HepG2 (cell line): Measurements from ENCODE around the gene IGIP. TPM values are rescaled to one million over a fixed set of nuclear protein-coding genes. Genes with fewer than 3 reads are reported as not detected.

Experiments used
- E2F2 ChIP-seq: sonication (generic); formaldehyde crosslinking; IDR thresholded peaks from 2 replicates; pipeline ENCODE4 v1.4.0; 2020; ENCODE audit warnings: missing genetic modification reagents, borderline replicate concordance
- MLX ChIP-seq: IDR thresholded peaks from 2 replicates; pipeline ENCODE4 v1.6.1; 2016
- SIX1 ChIP-seq: sonication (generic); formaldehyde crosslinking; IDR thresholded peaks from 2 replicates; pipeline ENCODE4 v1.4.0; 2020; ENCODE audit warnings: missing genetic modification reagents, borderline replicate concordance
- U2AF1 ChIP-seq: fragments of 200-400 bp; formaldehyde crosslinking; optimal IDR thresholded peaks from 2 replicates; pipeline ENCODE3; 2017; ENCODE audit warnings: mild to moderate bottlenecking, low read depth, low read length
- ZBTB26 ChIP-seq: IDR thresholded peaks from 2 replicates; pipeline ENCODE4 v1.6.1; 2016; ENCODE audit warnings: missing compliant biosample characterization, missing genetic modification reagents, borderline replicate concordance
- ZNF143 ChIP-seq: sonication (generic); formaldehyde crosslinking; IDR thresholded peaks from 2 replicates; pipeline ENCODE4 v1.4.0; 2020; ENCODE audit warnings: missing genetic modification reagents
- ZNF160 ChIP-seq: sonication (generic); formaldehyde crosslinking; IDR thresholded peaks from 2 replicates; pipeline ENCODE4 v1.8.0; 2022; ENCODE audit warnings: mild to moderate bottlenecking, inconsistent platforms, missing genetic modification reagents
- ZNF264 ChIP-seq: sonication (generic); formaldehyde crosslinking; IDR thresholded peaks from 2 replicates; pipeline ENCODE4 v1.4.0; 2020; ENCODE audit warnings: missing genetic modification reagents
- ZNF34 ChIP-seq: sonication (generic); formaldehyde crosslinking; IDR thresholded peaks from 2 replicates; pipeline ENCODE4 v1.4.0; 2020; ENCODE audit warnings: mild to moderate bottlenecking, missing genetic modification reagents, borderline replicate concordance
- ZNF350 ChIP-seq: sonication (generic); formaldehyde crosslinking; IDR thresholded peaks from 2 replicates; pipeline ENCODE4 v1.4.0; 2020; ENCODE audit warnings: mild to moderate bottlenecking, low read depth, missing genetic modification reagents, borderline replicate concordance
- ZNF382 ChIP-seq: sonication (generic); formaldehyde crosslinking; IDR thresholded peaks from 2 replicates; pipeline ENCODE4 v1.5.0; 2020; ENCODE audit warnings: missing genetic modification reagents, mild to moderate bottlenecking, borderline replicate concordance
- ZNF451 ChIP-seq: sonication (generic); formaldehyde crosslinking; IDR thresholded peaks from 2 replicates; pipeline ENCODE4 v1.5.0; 2020; ENCODE audit warnings: mild to moderate bottlenecking, missing genetic modification reagents
- polyA plus RNA-seq, 8 experiments: library from polyadenylated mRNA; depleted of rRNA in 3 of 8; stranded (reverse) in 7 of 8; unstranded in 1 of 8; fragments of >200 nt; fragmentation: Illumina TruSeq in 4 of 8; extraction: Trizol in 4 of 8; gene quantifications; 2 replicates each; pipeline versions ENCODE4 v1.2.1 to v1.2.3, GENCODE V29; 2011 to 2016; ENCODE audit warnings: low read depth in 4 of 8, missing spikeins in 1 of 8, mixed read lengths in 1 of 8; ENCODE audit not compliant: insufficient read depth in 1 of 8
- total RNA-seq, 5 experiments: library from RNA; depleted of rRNA; stranded (reverse); fragments of >200 nt; fragmentation: Illumina TruSeq; extraction: Trizol; gene quantifications; 2 replicates each; pipeline ENCODE4 v1.2.3, GENCODE V29; 2016; ENCODE audit warnings: low read depth in 1 of 5
- TF ChIP-seq, protein P1 (sequence below), 2 experiments: fragments of 450-650 bp in 1 of 2; sonication (generic) in 1 of 2; formaldehyde crosslinking in 1 of 2; IDR thresholded peaks; 2 replicates each; pipeline versions ENCODE4 v1.6.1 to v1.8.0; 2016 to 2022; ENCODE audit warnings: antibody characterized with exemption in 1 of 2, mild to moderate bottlenecking in 1 of 2, missing genetic modification reagents in 1 of 2
- TF ChIP-seq, protein P2 (sequence below): sonication (generic); formaldehyde crosslinking; IDR thresholded peaks from 2 replicates; pipeline ENCODE4 v1.8.0; 2022; ENCODE audit warnings: mild to moderate bottlenecking, missing genetic modification reagents, borderline replicate concordance

IGIP gene
- total and polyA plus RNA-seq, 2 of the 13 experiments (the other 11 are each of a cell fraction or from before 2014, with no cell fraction given) = 1.7 to 2.1 TPM

DNA sequence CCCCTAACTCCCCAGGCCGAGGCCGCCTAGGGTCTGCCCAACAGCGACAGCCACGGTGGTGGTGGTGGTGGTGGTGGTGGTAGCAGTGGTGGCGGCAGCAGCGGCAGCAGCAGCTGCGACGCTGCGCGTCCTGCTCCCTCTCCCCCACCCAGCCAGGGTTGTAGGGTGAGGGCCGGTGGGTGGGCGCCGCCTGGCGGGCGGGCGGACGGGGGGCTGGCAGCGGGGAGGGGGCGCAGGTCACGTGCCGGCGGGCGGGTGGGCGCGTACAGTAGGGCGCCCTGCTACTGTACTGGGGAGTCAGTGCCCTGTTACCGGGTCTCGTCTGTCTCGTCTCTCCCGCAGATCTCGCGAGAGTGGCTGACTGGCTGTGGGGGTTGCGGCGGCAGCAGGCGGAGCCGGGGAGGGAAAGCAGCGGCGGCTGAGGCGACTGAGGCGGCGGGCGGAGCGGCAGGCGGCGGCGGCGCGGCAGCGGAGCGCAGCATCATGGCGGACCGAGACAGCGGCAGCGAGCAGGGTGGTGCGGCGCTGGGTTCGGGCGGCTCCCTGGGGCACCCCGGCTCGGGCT, 12.0 kb upstream of the IGIP start, which contains the start of gene PURA (continued):
- TF ChIP-seq, protein P1, sequence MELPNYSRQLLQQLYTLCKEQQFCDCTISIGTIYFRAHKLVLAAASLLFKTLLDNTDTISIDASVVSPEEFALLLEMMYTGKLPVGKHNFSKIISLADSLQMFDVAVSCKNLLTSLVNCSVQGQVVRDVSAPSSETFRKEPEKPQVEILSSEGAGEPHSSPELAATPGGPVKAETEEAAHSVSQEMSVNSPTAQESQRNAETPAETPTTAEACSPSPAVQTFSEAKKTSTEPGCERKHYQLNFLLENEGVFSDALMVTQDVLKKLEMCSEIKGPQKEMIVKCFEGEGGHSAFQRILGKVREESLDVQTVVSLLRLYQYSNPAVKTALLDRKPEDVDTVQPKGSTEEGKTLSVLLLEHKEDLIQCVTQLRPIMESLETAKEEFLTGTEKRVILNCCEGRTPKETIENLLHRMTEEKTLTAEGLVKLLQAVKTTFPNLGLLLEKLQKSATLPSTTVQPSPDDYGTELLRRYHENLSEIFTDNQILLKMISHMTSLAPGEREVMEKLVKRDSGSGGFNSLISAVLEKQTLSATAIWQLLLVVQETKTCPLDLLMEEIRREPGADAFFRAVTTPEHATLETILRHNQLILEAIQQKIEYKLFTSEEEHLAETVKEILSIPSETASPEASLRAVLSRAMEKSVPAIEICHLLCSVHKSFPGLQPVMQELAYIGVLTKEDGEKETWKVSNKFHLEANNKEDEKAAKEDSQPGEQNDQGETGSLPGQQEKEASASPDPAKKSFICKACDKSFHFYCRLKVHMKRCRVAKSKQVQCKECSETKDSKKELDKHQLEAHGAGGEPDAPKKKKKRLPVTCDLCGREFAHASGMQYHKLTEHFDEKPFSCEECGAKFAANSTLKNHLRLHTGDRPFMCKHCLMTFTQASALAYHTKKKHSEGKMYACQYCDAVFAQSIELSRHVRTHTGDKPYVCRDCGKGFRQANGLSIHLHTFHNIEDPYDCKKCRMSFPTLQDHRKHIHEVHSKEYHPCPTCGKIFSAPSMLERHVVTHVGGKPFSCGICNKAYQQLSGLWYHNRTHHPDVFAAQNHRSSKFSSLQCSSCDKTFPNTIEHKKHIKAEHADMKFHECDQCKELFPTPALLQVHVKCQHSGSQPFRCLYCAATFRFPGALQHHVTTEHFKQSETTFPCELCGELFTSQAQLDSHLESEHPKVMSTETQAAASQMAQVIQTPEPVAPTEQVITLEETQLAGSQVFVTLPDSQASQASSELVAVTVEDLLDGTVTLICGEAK (IDR thresholded peaks at IDR 0.05) = no peak
- TF ChIP-seq, protein P1 (CRISPR knock-in tag; IDR thresholded peaks at IDR 0.05) = no peak
- TF ChIP-seq ZNF350 (no peak), ZBTB26 (CRISPR knock-in tag) (no peak), U2AF1 (no peak), MLX (CRISPR knock-in tag) (no peak), ZNF160 (CRISPR knock-in tag) (no peak), ZNF34 (no peak), E2F2 (CRISPR knock-in tag) (no peak), ZNF143 (CRISPR knock-in tag) (no peak), ZNF382 (no peak), ZNF451 (no peak), SIX1 (CRISPR knock-in tag) (no peak), ZNF264 (CRISPR knock-in tag) (peak; percentile 92)
- TF ChIP-seq, protein P2, sequence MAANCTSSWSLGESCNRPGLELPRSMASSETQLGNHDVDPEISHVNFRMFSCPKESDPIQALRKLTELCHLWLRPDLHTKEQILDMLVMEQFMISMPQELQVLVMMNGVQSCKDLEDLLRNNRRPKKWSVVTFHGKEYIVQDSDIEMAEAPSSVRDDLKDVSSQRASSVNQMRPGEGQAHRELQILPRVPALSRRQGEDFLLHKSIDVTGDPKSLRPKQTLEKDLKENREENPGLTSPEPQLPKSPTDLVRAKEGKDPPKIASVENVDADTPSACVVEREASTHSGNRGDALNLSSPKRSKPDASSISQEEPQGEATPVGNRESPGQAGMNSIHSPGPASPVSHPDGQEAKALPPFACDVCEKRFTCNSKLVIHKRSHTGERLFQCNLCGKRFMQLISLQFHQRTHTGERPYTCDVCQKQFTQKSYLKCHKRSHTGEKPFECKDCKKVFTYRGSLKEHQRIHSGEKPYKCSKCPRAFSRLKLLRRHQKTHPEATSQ = no peak
